IPS DF 19.7 (cell line): ENCODE measurements around the gene CKAP2.
"Not testable (repeated sequence)": the region's sequence is repeated elsewhere in the genome, so short reads cannot be mapped to it uniquely, and the experiment has no call there.

Source experiments
- DNase-seq: peaks from one replicate; pipeline ENCODE4 v3.0.0-alpha.2; 2013; ENCODE audit warnings: low read depth, low spot score

Gene CKAP2

DNA sequence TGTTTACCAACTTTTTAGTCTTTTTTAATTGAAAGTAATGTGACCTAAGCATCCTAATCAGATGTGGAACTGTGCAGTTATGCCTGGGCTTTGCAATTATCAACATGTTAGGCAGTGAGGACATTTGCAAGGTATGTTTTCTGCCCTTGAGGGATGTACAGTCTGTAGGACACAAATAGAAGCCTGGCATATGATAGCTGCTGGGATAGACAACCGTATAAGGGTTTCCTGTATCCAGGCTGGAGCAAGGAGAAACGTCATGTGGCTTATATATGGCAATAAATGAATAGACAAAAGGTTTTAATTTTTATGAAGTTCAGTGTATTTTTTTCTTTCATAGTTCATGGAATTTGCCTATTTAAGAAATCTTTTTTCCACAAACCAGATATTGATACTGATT is 2.8 kb upstream of the CKAP2 start:
- DNase-seq, result no peak

DNA sequence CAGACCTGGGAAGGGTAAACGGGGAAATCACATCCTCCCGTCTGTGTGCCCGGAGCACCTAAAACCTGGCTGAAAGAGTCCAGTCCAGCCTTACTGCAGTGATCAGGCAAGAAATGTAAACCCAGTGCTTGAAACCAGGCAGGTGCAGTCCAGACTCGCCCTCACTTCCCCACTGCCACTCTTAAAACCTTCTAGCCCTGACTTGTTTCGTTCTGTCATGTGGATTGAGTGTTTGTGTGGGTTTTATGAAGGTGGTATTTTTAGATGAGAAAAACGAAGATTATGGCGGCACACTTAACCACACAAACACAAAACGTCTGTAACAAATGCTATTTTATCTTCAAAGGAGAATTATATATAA is 839 bp upstream of the CKAP2 start:
- no peak for DNase-seq

DNA sequence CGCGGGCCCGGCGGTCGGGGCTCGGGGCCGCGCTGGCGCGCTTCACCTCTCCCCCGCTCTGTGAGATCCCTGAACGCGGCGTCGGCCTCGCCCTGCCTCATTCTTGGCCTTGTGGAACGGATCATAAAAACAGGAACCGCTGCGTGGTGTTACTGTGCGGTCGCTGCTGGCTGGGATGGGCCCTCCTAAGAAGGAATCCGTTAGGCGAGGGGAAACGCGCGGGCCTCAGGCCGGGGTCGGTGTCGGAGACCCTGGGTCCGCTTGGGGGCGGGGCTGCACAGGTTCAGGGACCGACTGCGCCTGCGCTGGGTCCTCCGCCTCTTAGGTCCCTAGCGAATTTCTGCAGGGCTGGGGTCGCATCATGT is 381 bp downstream of the CKAP2 start:
- peak; percentile 35 for DNase-seq

DNA sequence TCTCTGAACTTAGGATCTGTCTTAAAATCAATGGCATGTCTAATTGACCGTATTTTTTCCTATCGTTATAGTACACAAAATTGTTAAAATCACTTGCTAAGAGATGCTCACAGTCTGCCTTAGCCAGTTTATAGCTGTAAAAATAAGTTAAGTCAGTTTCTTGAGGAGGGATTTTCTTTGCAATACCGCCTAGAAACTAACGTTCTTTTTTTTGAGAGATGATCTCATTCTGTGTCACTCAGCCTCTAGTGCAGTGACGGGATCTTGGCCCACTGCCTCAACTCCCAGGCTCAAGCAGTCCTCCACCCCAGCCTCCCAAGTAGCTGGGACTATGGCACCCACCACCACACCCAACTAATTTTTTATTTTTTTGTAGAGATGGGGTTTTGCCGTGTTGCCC is 4.4 kb downstream of the CKAP2 start:
- no peak for DNase-seq

DNA sequence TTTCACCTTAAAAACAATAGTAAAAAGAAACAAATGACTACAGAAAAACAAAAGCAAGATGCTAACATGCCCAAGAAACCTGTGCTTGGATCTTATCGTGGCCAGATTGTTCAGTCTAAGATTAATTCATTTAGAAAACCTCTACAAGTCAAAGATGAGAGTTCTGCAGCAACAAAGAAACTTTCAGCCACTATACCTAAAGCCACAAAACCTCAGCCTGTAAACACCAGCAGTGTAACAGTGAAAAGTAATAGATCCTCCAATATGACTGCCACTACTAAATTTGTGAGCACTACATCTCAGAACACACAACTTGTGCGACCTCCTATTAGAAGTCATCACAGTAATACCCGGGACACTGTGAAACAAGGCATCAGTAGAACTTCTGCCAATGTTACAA is 6.0 kb downstream of the CKAP2 start:
- no peak for DNase-seq

DNA sequence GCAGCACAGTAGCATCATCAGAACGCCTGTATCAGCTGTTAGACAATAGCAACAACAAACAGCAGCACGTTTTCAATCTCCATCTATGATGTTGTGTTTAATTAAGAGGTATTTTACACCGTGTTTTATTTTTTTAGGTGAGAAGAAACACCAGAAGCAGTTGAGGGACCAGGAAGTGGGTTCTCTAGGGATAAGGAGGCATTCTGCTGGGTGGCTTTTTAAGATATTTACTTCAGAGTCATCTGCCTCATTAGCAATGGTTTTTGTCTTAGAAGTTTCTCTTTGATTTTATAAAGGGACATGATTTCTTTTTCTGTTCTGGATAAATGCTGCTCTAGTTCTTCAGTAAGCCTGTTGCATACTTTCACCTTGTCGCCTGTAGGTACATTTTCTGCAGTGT is 8.2 kb downstream of the CKAP2 start:
- DNase-seq, result no peak

DNA sequence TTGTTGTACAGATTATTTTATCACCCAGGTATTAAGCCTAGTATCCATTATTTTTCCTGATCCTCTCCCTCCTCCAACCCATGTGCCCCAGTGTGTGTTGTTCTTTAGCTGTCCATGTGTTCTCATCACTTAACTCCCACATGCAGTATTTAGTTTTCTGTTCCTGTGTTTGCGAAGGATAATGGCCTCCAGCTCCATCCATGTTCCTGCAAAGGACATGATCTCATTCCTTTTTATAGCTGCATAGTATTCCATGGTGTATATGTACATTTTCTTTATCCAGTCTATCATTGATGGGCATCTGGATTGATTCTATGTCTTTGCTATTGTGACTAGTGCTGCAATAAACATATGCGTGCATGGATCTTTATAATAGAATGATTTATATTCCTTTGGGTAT is 13.2 kb downstream of the CKAP2 start:
- not testable (repeated sequence) for DNase-seq

DNA sequence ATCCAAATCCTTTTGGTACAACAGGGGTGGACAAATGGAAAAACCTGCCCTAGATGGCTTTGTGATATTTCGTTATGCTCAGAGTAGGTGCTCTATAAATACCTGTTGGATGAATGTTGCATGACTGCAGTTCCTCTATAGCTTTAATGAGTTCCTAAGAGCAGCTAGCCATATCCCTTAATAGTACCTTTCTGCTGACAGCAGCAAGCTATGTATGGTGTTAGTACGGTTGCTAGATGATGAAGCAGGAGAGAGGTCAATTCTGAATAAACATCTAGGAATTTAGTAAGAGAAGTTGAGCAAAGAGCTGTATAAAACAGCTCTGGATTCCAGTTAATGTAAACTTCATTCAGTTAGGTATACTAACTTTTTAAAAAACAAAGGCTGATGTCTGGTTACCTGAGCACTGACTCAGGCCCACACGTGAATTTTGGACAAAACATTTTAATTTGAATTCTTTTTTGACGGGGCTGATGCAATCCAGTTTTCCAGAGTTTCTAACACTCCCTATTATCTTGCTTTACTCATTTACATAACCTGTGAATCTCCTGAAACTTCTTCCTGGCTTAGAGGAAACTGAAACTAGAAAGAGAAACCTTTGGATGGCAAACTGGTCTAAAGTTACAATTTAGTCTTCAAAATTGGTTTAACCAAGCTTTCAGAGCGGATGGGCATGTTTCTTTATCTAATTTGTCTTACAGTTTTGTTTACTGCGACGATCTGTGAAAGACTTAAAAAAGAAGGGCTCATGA is 25.6 kb downstream of the CKAP2 start:
- DNase-seq, result not testable (repeated sequence)

DNA sequence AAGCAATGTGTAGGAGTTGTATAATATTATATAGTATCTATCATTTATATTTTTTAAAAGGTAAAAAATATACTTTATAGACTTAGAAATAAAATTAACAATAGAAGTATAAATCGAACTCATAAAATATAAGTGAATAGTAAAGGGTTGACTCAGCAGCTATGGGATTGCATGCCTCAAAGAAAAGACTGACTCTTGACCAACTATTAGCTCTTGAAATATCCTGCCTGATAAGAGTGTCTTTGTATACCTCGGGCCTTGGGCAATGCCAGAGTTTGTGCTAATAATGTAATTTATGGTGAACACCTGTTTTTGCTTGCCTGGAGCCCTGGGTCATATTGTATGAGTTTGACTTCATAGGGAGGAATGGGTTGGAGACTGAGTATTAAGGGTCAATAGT is 31.8 kb downstream of the CKAP2 start:
- not testable (repeated sequence) for DNase-seq

DNA sequence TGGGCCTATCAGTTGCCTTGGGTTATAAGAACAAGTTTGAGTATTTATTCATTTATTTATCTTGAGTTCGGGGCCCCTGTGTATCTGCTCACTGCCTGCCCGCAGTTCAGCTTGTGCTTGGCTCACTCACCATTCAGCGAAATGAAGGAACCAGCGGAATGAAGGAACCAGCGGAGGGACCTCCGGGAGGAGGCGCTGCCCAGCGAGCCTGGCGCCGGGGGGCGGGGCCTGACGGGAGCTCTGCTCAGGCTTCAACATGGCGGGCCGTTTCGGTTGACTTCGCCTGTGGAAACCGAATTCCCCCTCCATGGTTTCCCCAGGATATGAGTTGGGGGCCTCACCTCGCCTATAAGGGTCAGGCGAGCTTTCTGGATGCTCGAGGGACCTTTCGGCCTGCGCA is 33.5 kb downstream of the CKAP2 start:
- DNase-seq, result not testable (repeated sequence)

DNA sequence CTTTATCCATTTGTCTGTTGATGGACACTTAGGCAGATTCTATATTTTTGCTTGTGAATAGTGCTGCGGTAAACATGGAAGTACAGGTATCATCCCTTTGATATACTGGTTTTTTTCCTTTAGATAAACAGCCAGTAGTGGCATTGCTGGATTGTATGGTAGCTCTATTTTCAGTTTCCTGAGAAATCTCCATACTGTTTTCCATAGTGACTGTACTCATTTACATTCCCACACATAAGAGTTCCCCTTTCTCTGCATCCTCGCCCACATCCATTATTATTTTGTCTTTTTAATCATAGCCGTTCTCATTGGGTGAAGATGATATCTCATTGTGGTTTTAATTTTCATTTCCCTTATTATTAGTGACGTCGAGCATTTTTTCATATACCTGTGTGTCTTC is 35.7 kb downstream of the CKAP2 start:
- not testable (repeated sequence) for DNase-seq

DNA sequence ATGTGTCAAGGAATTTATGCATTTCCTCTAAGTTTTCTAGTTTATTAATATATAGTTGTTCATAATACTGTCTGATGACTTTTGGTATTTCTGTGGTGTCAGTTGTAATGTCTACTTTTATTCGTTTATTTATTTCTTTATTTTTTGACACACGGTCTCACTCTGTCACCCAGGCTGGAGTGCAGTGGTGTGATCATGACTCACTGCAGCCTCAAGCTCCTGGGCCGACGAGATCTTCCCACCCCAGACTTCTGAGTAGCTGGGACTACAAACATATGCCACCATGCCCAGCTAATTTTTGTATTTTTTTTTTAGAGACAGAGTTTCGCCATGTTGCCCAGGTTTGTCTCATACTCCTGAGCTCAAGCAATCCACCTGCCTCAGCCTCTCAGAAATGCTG is 39.0 kb downstream of the CKAP2 start:
- DNase-seq, result not testable (repeated sequence)

DNA sequence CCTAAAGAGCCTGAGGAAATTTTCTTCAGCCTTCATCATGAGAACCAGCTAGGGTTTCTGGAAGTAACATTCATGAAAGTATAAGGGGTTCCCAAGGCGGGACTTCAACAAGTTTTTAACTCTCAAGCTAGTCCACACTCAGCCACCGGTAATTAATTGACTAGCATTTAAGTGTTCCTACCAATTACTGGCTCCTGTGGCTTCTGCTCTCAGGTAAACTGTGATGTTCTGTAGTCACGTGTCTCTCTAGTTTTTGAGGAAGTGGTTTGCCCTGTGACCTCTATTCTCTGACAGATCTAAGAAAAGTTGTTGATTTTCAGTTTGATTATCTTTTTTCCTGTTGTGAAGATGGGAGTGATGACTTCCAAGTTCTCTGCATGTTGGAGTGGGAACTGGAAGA is 42.7 kb downstream of the CKAP2 start:
- DNase-seq, result not testable (repeated sequence)

DNA sequence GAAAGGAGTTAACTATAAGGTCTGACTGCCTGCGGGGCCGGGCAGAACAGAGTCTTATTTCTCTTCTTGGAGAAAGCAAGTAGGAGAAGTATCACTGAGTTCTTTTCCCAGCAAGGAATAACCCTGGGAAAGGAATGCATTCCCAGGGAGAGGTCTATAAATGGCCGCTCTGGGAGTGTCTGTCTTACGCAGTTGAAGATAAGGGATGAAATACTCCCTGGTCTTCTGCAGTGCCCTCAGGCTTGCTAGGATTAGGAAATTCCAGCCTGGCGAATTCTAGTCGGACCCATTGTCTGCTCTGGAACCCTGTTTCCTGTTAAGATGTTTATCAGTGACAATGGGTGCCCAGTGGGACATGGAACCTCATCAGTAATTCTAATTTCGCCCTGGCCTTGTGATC is 47.0 kb downstream of the CKAP2 start:
- DNase-seq, result not testable (repeated sequence)

DNA sequence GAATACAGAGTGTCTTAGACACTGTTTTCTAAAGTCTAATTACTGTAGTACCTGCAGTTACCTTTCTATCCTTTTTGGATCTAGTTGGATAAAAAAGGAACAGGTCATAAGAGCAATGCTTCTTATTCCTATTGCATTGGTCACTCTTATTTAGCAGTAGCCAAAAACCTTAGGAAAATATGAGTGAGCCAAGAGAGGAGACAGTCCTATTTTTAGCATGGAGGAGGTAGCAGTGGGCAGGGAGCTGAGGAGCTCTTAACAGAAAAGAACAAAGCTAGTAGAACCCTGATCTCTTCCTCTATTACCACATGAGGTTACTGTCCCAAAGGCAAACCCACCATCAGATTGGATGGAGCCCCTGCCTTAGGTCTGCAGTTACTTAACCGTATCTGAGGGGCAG is 50.6 kb downstream of the CKAP2 start:
- DNase-seq, result not testable (repeated sequence)

DNA sequence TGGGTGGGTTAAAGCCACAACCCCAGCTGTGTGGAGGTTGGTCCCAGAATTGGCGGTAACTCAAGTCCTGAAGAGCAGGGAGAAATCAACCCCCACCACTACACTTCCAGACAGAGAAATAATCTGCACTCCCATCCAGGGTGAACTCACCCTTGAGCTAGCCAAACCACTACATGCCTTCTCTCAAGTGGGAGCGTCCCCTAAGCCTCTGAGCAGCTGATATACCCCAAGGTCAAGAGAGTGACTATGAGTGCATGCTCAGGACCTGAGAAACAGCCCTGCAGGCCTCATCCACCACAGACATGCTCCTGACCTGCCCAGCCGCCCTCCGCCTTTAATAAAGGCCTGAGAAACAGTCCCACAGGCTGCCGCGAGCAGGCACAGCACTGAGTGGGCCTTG is 54.3 kb downstream of the CKAP2 start:
- DNase-seq, result not testable (repeated sequence)

DNA sequence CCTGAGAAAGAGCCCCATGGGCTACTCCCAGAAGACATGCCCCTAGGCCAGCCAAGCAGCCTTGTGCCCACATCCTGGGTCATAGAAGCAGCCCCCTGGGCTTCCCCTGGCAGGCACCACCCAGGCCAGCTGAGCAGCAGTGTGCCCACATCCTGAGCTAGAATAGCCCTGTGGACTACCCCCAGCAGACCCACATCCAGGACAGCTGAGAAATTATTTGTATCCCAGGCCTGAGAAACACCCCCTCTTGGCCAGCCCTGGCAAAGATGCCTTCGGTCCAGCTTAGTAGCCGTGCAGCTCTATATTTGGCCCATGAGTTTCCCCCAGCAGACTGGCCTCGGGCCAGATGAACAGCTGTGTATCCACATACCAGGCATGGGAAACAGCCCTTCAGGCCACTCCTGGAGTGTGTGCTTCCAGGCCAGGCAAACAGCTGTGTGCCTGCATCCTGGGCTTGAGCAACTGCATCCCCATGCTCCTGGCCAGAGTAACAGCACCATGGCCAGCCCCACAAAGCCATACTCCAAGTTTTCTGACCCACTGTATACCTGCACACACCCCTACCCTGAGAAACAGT is 55.0 kb downstream of the CKAP2 start:
- not testable (repeated sequence) for DNase-seq

DNA sequence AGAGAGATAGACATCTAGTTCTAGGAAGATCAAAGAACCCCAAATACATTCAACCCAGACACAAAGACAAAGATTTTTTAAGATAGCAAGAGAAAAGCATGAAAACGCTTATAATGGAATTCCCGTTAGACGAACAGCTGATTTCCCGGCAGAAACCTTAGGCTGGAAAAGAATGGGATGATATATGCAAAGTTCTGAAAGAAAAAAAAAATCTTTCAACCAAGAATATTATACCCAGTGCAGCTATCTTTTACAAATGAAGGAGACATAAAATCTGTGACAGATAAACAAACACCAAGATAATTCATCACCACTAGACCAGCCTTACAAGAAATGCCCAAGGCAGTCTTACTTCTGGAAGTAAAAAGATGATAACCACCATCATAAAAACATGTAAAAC is 56.3 kb downstream of the CKAP2 start:
- DNase-seq, result not testable (repeated sequence)

DNA sequence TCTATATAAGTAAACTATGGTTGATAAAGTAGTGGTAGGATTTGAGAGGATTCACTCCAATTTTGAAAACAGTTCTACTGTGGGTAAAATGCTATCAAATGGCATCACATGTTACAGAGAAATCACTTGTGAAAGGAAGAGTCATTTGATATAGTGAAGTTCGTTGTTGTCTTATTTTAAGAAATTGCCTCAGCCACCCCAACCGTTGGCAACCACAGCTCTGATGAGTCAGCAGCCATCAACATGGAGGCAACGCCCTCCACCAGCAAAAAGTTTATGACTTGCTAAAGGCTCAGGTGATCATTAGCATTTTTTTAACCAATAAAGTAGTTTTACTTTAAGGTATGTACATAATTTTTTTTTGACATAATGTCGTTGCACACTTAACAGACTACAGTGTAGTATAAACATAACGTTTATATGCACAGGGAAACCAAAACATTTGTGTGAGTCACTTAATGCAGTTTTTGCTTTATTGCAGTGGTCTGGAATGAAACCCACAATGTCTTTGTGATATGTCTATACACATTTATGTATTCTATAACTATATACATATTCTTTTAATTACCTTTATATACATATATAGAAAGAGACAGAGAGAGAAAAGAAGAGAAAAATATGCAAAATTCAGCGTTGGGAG is 58.8 kb downstream of the CKAP2 start:
- DNase-seq, result not testable (repeated sequence)

DNA sequence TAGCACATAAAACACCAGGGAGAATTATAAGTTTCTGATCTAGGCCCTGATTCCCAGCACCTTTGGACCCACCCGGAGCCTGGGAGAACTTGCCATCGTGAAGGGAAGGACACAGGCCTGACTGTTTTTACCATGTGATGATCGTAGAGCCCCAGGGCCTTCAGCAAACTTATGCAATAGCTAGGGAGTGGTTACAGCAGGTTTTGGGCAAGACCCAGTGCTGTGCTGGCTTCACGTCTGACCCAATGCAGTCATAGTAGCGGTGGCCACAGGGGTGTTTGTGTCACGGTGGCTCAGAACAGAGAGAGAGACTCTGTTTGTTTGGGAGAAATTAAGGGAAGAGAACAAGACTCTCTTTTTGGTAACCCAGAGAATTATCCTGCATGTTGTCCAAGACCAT is 68.0 kb downstream of the CKAP2 start:
- DNase-seq, result not testable (repeated sequence)
